ENCODE data around the gene CNTN5.
"Not testable (repeated sequence)": the region's sequence is repeated elsewhere in the genome, so short reads cannot be mapped to it uniquely, and the experiment has no call there.

The CNTN5 gene

GRCh38 chr11:99277281-99277680 lies 256.5 kb downstream of the CNTN5 start:
- no peak for DNase-seq (ENCODE audit: low read depth)

- no peak for DNase-seq (ENCODE audit: low read depth)
Measured at GRCh38 chr11:99279266-99279665, 258.5 kb downstream of the CNTN5 start.

DNA sequence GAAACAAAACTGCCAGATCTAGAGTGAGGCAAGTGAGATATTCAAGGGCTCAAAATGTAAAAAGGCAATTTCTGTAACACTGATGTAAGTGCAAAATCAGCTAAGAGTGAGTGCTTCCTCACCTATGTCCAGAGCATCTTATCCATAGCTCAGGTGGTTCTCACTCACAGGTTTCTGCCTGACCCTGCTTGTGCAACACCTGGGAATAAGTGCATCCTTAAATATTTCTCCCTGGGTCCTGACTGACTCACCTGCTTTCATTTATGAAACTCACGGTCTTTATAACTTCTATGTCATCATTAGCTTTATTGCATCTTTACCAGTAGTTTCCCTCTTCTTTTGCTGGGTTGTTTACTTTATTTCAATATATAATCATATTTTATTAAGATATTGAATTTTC lies 260.6 kb downstream of the CNTN5 start:
- DNase-seq (ENCODE audit: low read depth), result no peak

DNA sequence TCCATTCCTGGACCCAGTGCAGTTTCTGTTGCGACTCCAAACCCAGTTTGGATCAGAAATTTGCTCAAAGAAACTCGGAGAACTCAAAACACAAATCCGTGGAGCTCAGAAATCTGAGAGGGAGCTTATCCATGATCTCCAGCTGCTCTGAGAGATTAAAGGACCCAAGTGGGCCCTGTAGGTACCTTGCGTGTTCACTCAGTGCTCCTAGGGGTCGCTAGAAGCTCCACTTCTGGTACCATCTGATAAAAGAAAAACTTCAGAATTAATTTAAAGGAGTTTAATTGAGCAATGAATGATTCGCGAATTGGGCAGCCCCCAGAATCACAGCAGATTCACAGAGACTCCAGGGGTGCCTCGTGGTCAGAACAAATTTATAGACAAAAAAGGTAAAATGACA lies 277.2 kb downstream of the CNTN5 start:
- not testable (repeated sequence) for DNase-seq (ENCODE audit: low read depth)

DNA sequence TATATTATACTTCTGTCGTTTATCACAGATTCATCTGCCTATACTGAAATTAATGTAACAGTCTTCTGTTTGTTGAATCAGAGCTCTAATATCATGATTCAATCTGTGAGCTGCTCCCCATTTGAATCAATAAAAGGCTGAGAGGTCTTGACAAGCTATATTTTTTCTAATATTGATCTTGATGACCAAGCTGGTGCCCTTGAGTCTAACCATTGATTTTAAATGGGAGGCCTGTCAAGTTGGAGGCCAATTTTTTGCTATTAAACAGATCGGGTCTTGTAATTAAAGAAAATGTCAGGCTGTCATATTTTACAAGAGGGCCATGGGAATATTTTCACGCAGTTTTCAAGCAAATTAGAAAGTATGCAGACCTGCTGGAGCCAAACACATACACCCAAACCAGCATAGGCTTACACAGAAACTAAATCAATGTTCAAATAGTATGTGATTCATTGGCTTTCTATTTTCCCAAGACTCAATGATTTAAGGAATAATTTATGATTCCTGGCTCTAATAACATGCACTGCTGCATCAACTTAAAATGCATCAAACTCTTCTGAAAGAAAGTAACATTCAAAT lies 286.9 kb downstream of the CNTN5 start:
- DNase-seq (ENCODE audit: low read depth), result no peak

GRCh38 chr11:99311870-99312269 lies 291.1 kb downstream of the CNTN5 start:
- no peak for DNase-seq (ENCODE audit: low read depth)

DNA sequence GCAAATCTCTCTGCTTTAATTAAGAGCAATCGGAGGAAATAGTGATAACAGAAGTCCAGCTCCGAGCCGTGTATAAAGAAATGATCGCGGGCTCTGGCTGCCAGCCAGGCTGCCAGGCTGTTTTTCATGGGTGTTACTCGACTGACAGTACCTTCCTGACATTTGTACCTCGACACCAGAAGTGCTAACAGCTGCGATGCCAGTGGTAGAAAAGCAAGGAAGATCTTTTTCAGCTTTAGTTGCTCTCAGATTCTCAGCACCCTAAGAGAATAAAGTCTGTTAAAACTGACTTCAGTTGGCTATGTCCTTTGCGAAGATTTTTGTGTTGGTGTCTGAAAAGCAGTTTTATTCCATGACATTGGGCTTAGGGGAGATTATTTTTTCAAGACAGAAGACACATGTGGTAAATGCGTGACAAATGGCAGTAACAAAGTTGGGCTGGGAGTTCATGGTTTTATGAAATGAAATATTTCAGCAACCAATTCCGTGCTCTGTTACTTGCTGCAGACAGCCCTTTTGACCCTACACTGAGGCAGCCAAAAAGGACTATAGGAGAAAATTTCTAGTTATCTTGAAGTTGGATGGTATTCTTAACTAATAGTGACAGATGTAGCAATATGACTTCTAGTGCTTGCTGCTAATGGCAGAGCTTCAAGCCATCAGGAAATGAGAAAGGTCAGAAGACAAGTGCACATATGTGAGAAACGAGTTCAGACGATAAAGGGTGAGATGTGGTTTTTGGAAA lies 296.2 kb downstream of the CNTN5 start:
- DNase-seq (ENCODE audit: low read depth), result no peak

- no peak for DNase-seq (ENCODE audit: low read depth)
Measured at GRCh38 chr11:99320769-99321290, 300.1 kb downstream of the CNTN5 start.

GRCh38 chr11:99325847-99326246 lies 305.1 kb downstream of the CNTN5 start:
- no peak for DNase-seq (ENCODE audit: low read depth)

DNA sequence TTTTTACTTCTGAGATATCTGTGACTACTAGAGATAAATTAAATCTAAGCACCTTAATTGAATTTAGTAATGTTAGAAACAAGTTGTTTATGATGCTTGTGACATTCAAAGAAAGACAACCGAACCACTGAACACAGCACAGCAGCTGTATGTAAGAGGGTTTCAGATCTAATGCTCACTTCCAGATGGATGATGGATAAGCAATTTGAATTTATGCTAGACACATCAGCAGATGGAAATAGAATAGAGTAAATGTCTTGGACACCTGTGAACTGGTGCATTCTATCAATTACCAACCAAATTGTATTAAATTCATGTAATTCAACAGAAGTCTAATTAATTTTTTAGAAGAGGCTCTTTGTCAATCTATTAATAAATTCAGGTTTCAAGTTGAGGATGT lies 306.3 kb downstream of the CNTN5 start:
- DNase-seq (ENCODE audit: low read depth), result no peak

GRCh38 chr11:99327527-99327926 lies 306.8 kb downstream of the CNTN5 start:
- no peak for DNase-seq (ENCODE audit: low read depth)

DNA sequence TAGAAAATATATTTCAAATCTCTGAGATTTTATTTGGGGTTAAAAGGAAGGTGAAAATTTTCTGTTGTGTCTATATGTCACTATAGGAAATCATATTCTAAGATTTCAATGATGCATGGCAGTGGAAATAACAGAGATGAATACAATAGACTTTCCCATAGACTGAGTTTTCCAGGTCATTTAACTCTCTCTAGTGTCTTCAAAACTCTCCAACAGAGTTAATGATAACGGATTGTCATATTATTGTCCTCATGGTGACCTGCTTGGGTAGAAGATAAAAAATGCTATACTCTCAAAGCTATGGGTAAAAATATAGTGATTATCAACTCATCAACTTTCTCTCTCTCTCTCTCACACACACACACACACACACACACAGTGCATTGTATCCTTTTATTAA lies 312.9 kb downstream of the CNTN5 start:
- no peak for DNase-seq (ENCODE audit: low read depth)

DNA sequence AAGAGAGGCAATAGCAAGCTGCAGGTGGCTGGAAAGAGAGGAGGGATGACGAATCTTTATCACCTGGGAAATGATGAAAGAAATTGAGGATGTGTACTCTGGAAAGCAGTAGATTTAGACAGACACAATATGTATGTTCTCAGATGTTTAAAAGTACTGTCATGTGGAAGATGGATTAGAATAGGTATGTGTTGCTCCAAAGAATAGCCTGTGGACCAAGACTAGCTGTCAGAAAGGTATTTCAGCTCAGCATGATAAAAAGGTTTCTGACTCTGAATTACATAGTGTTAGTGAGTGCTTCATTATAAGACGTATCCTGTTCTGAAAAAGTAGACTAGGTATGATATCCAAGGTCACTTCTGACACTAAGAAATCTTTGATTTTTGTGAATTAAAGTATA lies 322.4 kb downstream of the CNTN5 start:
- no peak for DNase-seq (ENCODE audit: low read depth)

- no peak for DNase-seq (ENCODE audit: low read depth)
Measured at GRCh38 chr11:99349151-99349673, 328.5 kb downstream of the CNTN5 start.

DNA sequence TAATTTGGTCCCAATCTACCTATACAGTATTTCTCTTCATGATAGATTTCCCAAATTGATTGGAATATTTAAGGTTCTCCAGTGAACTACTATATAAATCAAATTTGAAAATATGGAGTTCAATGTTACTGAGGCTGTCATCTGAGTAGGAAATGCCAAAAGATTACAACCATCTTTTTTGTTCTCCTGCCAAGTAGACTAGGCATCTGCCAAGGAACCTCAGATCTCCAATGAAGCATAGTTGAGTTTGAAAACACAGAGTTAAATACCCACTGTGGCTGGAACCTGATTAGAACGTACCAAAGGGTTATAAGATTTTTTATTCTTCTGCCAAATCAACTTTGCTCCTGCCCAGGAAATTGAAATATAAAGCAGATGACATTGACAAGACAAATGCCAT lies 330.9 kb downstream of the CNTN5 start:
- DNase-seq (ENCODE audit: low read depth), result no peak

GRCh38 chr11:99352642-99353041 lies 331.9 kb downstream of the CNTN5 start:
- DNase-seq (ENCODE audit: low read depth), result no peak

DNA sequence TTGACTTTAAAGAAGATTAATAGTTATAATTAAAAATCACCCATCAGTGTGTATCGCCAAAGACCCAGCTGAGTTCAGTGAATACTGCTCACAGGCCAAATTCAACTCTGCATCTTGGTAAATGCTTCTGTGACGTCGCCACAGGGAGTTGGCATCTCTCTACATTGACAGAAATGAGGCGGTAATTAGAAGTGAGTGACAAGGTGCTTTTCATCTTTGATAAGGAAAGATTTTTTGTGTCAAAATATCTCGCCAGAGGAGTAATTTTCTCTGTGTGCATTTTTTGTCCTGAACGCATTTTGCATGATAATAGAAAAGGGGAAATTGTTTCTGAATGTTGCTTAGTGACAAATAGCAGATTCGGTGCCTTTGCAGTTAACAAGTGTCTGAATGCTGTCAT lies 345.8 kb downstream of the CNTN5 start:
- DNase-seq (ENCODE audit: low read depth), result no peak

GRCh38 chr11:99368583-99368982 lies 347.8 kb downstream of the CNTN5 start:
- no peak for DNase-seq (ENCODE audit: low read depth)

DNA sequence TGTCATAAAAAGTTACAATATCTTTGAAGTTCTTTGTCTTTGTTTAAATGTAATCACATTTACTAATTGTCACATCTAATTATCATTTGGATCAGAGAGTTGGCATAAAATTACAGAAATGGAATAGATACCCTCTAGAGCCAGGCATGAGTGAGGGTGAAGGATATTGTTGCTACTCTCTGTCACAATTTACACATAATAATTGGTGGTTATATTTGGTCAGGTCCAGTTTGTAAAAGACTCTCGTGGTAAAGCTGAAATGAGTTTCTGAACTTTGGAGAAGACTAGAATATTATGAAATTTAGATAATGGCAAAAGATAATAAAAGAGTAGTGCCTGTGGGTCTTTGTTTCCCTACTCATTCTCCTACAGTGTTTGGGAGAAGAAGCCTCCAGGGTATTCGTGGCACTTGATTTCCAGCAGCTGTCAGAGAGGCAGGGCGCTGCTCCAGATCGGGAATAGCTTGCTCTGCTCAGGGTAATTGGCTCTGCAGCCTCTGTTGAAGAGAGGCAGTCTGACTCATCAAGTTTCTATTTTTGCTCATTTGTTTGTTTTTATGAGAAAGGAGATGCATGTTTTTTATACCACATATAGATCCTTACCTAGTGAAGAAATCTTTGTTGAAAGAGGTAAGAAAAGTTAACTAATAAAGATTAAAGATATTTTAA lies 349.9 kb downstream of the CNTN5 start:
- no peak for DNase-seq (ENCODE audit: low read depth)

- DNase-seq (ENCODE audit: low read depth), result no peak
Measured at GRCh38 chr11:99371257-99371656, 350.5 kb downstream of the CNTN5 start.

- DNase-seq (ENCODE audit: low read depth), result no peak
Measured at GRCh38 chr11:99376463-99376862, 355.7 kb downstream of the CNTN5 start.

DNA sequence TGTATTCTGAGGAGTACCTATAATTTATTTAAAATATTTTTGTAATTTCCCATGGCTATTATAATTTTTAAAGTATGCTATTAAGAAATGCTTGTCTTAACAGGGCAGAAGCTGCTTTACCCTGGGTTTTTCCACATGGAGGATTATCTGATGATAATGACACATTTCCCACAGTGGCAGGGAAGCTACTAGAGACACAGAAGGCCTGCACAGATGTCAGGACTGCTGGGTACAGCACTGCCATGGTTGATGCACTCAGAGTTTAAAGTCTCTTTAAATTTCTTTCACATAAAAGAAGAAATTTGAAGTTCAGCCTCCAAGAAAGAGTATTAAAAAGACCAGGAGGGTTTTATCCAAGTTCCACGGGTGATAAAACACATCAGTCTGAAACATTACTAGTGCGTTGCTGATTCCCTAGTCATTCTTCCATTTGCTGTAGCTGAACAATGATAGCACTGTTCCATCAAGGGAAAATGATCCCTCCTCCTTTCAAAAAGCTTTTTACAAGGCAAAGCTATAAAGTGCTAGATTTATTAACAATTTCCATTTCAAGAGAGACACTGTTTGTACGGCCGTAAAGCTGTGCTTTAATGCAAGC lies 363.0 kb downstream of the CNTN5 start:
- no peak for DNase-seq (ENCODE audit: low read depth)

GRCh38 chr11:99391245-99391644 lies 370.5 kb downstream of the CNTN5 start:
- no peak for DNase-seq (ENCODE audit: low read depth)
